Measurements from ENCODE around the gene COL21A1. TPM values are rescaled to one million over a fixed set of nuclear protein-coding genes. Genes with fewer than 3 reads are reported as not detected.

The COL21A1 gene
- total RNA-seq, 4 donors from 2014 or later = 5.3 to 47.1 (median 15.6) TPM

GRCh38 chr6:56091159-56091869, 156.1 kb downstream of the COL21A1 start:
- Histone ChIP-seq H3K4me3 (no peak overlapping the region), H3K27me3 (no peaks in the 10 kb centered on the region), H3K9me3 (peaks cover 0 to 22% (median 3%) of the 10 kb centered on the region in 3 donors), H3K36me3 (peaks cover 0 to 5% of the 10 kb centered on the region in 2 donors), H3K27ac (peak overlapping the region in 3 of 4 donors; percentile 9 to 62 (median 43)), H3K4me1 (no peaks in the 10 kb centered on the region)
- ATAC-seq = peak; percentile 28
- TF ChIP-seq POLR2AphosphoS5 (IDR thresholded peaks at IDR 0.05) = no peak
- no peak for TF ChIP-seq EP300 (IDR thresholded peaks at IDR 0.05)
- no peak for TF ChIP-seq POLR2A (IDR thresholded peaks at IDR 0.05)
- TF ChIP-seq CTCF (IDR thresholded peaks at IDR 0.05) = no peak
- 34 to 38% methylated on average over 3 of the region's 3 CpGs for WGBS, 2 donors (ENCODE audit: low coverage in 1 of 2)

GRCh38 chr6:56088641-56089040, 158.7 kb downstream of the COL21A1 start:
- Histone ChIP-seq H3K4me3 (no peak overlapping the region), H3K4me1 (no peaks in the 10 kb centered on the region), H3K36me3 (no peaks in the 10 kb centered on the region), H3K27ac (no peak overlapping the region), H3K27me3 (no peaks in the 10 kb centered on the region), H3K9me3 (peaks cover 0 to 22% (median 3%) of the 10 kb centered on the region in 3 donors)
- no peak for ATAC-seq
- TF ChIP-seq POLR2A (IDR thresholded peaks at IDR 0.05) = no peak
- no peak for TF ChIP-seq EP300 (IDR thresholded peaks at IDR 0.05)
- no peak for TF ChIP-seq CTCF (IDR thresholded peaks at IDR 0.05)
- TF ChIP-seq POLR2AphosphoS5 (IDR thresholded peaks at IDR 0.05) = no peak
- 91 to 100% methylated on average over 1 to 4 of the region's 4 CpGs for WGBS, 2 donors (ENCODE audit: low coverage in 1 of 2)

- H3K27ac ChIP-seq = no peak overlapping the region
- ATAC-seq = no peak
- TF ChIP-seq POLR2A (IDR thresholded peaks at IDR 0.05) (no peak), EP300 (IDR thresholded peaks at IDR 0.05) (no peak), CTCF (IDR thresholded peaks at IDR 0.05) (no peak), POLR2AphosphoS5 (IDR thresholded peaks at IDR 0.05) (no peak)
- no peaks in the 10 kb centered on the region for H3K27me3 ChIP-seq
- H3K4me1 ChIP-seq = no peaks in the 10 kb centered on the region
- H3K4me3 ChIP-seq = no peak overlapping the region
- H3K9me3 ChIP-seq = peaks cover 0 to 16% (median 3%) of the 10 kb centered on the region in 3 donors
- no peaks in the 10 kb centered on the region for H3K36me3 ChIP-seq
Measured at GRCh38 chr6:56087421-56087820, 160.0 kb downstream of the COL21A1 start.

GRCh38 chr6:56079751-56080540, 167.4 kb downstream of the COL21A1 start:
- H3K36me3 ChIP-seq = peaks cover 0 to 3% of the 10 kb centered on the region in 2 donors
- H3K4me1 ChIP-seq = no peaks in the 10 kb centered on the region
- H3K9me3 ChIP-seq = no peaks in the 10 kb centered on the region
- ATAC-seq = no peak
- no peak for TF ChIP-seq EP300 (IDR thresholded peaks at IDR 0.05)
- TF ChIP-seq CTCF (IDR thresholded peaks at IDR 0.05) = no peak
- TF ChIP-seq POLR2AphosphoS5 (IDR thresholded peaks at IDR 0.05) = no peak
- no peak for TF ChIP-seq POLR2A (IDR thresholded peaks at IDR 0.05)
- H3K27ac ChIP-seq = no peak overlapping the region
- H3K27me3 ChIP-seq = no peaks in the 10 kb centered on the region
- whole genome bisulfite sequencing, 2 donors (ENCODE audit: low coverage in 1 of 2) = 88 to 97% methylated on average over 2 of the region's 2 CpGs
- no peak overlapping the region for H3K4me3 ChIP-seq

Data from gastroesophageal sphincter (tissue), 4 donors.